ENCODE measurements around the gene MTARC1.

The MTARC1 gene

GRCh38 chr1:220798338-220798737 is 11.6 kb downstream of the MTARC1 start:
- DNase-seq (ENCODE audit: low spot score in 2 of 2) (no peak), ATAC-seq (replicated peaks; ENCODE audit: extremely low read depth, poor library complexity, severe bottlenecking) (no peak)
- Mint-ChIP-seq H3K4me1 (no peaks in the 10 kb centered on the region), H3K27me3 (peaks cover 24% of the 10 kb centered on the region), H3K9me3 (no peaks in the 10 kb centered on the region), H3K27ac (ENCODE audit: low read depth) (no peak overlapping the region), H3K36me3 (ENCODE audit: insufficient read depth) (peaks cover 2% of the 10 kb centered on the region), H3K4me3 (no peak overlapping the region)

GRCh38 chr1:220800262-220800661 is 13.5 kb downstream of the MTARC1 start:
- Mint-ChIP-seq H3K27me3 (peaks cover 29% of the 10 kb centered on the region), H3K36me3 (ENCODE audit: insufficient read depth) (no peaks in the 10 kb centered on the region), H3K27ac (ENCODE audit: low read depth) (no peak overlapping the region), H3K4me1 (no peaks in the 10 kb centered on the region), H3K4me3 (no peak overlapping the region), H3K9me3 (no peaks in the 10 kb centered on the region)
- DNase-seq (ENCODE audit: low spot score in 2 of 2) (no peak), ATAC-seq (replicated peaks; ENCODE audit: extremely low read depth, poor library complexity, severe bottlenecking) (no peak)

GRCh38 chr1:220803401-220804201 is 16.9 kb downstream of the MTARC1 start:
- Mint-ChIP-seq H3K27me3 (peaks cover 55% of the 10 kb centered on the region), H3K27ac (ENCODE audit: low read depth) (no peak overlapping the region), H3K4me1 (no peaks in the 10 kb centered on the region), H3K9me3 (no peaks in the 10 kb centered on the region), H3K36me3 (ENCODE audit: insufficient read depth) (no peaks in the 10 kb centered on the region), H3K4me3 (no peak overlapping the region)
- DNase-seq (ENCODE audit: low spot score in 2 of 2) (no peak), ATAC-seq (replicated peaks; ENCODE audit: extremely low read depth, poor library complexity, severe bottlenecking) (no peak)

- ATAC-seq (replicated peaks; ENCODE audit: extremely low read depth, poor library complexity, severe bottlenecking): no peak
- no peak overlapping the region for H3K4me3 Mint-ChIP-seq
- H3K27ac Mint-ChIP-seq (ENCODE audit: low read depth): no peak overlapping the region
- H3K4me1 Mint-ChIP-seq: no peaks in the 10 kb centered on the region
- peaks cover 56% of the 10 kb centered on the region for H3K27me3 Mint-ChIP-seq
- no peaks in the 10 kb centered on the region for H3K9me3 Mint-ChIP-seq
- DNase-seq (ENCODE audit: low spot score in 2 of 2): no peak
- no peaks in the 10 kb centered on the region for H3K36me3 Mint-ChIP-seq (ENCODE audit: insufficient read depth)
These were observed 17.5 kb downstream of the MTARC1 start for GRCh38 chr1:220804202-220804586.

- peaks cover 7% of the 10 kb centered on the region for H3K4me1 Mint-ChIP-seq
- H3K4me3 Mint-ChIP-seq: no peak overlapping the region
- H3K27ac Mint-ChIP-seq (ENCODE audit: low read depth): no peak overlapping the region
- no peaks in the 10 kb centered on the region for H3K9me3 Mint-ChIP-seq
- ATAC-seq (replicated peaks; ENCODE audit: extremely low read depth, poor library complexity, severe bottlenecking): no peak
- H3K27me3 Mint-ChIP-seq: peaks cover 62% of the 10 kb centered on the region
- no peak for DNase-seq (ENCODE audit: low spot score in 2 of 2)
- H3K36me3 Mint-ChIP-seq (ENCODE audit: insufficient read depth): no peaks in the 10 kb centered on the region
These were observed 19.7 kb downstream of the MTARC1 start for GRCh38 chr1:220806408-220806807.

GRCh38 chr1:220807726-220808125 is 21.0 kb downstream of the MTARC1 start:
- DNase-seq (ENCODE audit: low spot score in 2 of 2) (no peak), ATAC-seq (replicated peaks; ENCODE audit: extremely low read depth, poor library complexity, severe bottlenecking) (no peak)
- H3K27ac Mint-ChIP-seq (ENCODE audit: low read depth): no peak overlapping the region
- H3K4me3 Mint-ChIP-seq: no peak overlapping the region
- H3K9me3 Mint-ChIP-seq: no peaks in the 10 kb centered on the region
- peaks cover 62% of the 10 kb centered on the region for H3K27me3 Mint-ChIP-seq
- H3K36me3 Mint-ChIP-seq (ENCODE audit: insufficient read depth): no peaks in the 10 kb centered on the region
- H3K4me1 Mint-ChIP-seq: peaks cover 7% of the 10 kb centered on the region

- no peak overlapping the region for H3K4me3 Mint-ChIP-seq
- DNase-seq (ENCODE audit: low spot score in 2 of 2) (no peak), ATAC-seq (replicated peaks; ENCODE audit: extremely low read depth, poor library complexity, severe bottlenecking) (no peak)
- no peak overlapping the region for H3K27ac Mint-ChIP-seq (ENCODE audit: low read depth)
- peaks cover 7% of the 10 kb centered on the region for H3K4me1 Mint-ChIP-seq
- H3K27me3 Mint-ChIP-seq: peaks cover 62% of the 10 kb centered on the region
- no peaks in the 10 kb centered on the region for H3K36me3 Mint-ChIP-seq (ENCODE audit: insufficient read depth)
- no peaks in the 10 kb centered on the region for H3K9me3 Mint-ChIP-seq
These were observed 21.9 kb downstream of the MTARC1 start for GRCh38 chr1:220808345-220809186.

- no peaks in the 10 kb centered on the region for H3K36me3 Mint-ChIP-seq (ENCODE audit: insufficient read depth)
- H3K4me1 Mint-ChIP-seq: peaks cover 7% of the 10 kb centered on the region
- H3K27ac Mint-ChIP-seq (ENCODE audit: low read depth): no peak overlapping the region
- ATAC-seq (replicated peaks; ENCODE audit: extremely low read depth, poor library complexity, severe bottlenecking): no peak
- no peak overlapping the region for H3K4me3 Mint-ChIP-seq
- H3K27me3 Mint-ChIP-seq: peaks cover 66% of the 10 kb centered on the region
- H3K9me3 Mint-ChIP-seq: no peaks in the 10 kb centered on the region
- no peak for DNase-seq (ENCODE audit: low spot score in 2 of 2)
These were observed 22.5 kb downstream of the MTARC1 start for GRCh38 chr1:220809187-220809550.

- H3K36me3 Mint-ChIP-seq (ENCODE audit: insufficient read depth): no peaks in the 10 kb centered on the region
- DNase-seq (ENCODE audit: low spot score in 2 of 2) (no peak), ATAC-seq (replicated peaks; ENCODE audit: extremely low read depth, poor library complexity, severe bottlenecking) (no peak)
- H3K4me1 Mint-ChIP-seq: peaks cover 7% of the 10 kb centered on the region
- peaks cover 71% of the 10 kb centered on the region for H3K27me3 Mint-ChIP-seq
- no peaks in the 10 kb centered on the region for H3K9me3 Mint-ChIP-seq
- H3K4me3 Mint-ChIP-seq: no peak overlapping the region
- H3K27ac Mint-ChIP-seq (ENCODE audit: low read depth): no peak overlapping the region
These were observed 23.0 kb downstream of the MTARC1 start for GRCh38 chr1:220809704-220810103.

- Mint-ChIP-seq H3K9me3 (no peaks in the 10 kb centered on the region), H3K27ac (ENCODE audit: low read depth) (no peak overlapping the region)
- peak; percentile 73 for ATAC-seq (replicated peaks; ENCODE audit: extremely low read depth, poor library complexity, severe bottlenecking)
These were observed 23.5 kb downstream of the MTARC1 start for GRCh38 chr1:220810179-220810653.

GRCh38 chr1:220810963-220811362 is 24.2 kb downstream of the MTARC1 start:
- Mint-ChIP-seq H3K36me3 (ENCODE audit: insufficient read depth) (no peaks in the 10 kb centered on the region), H3K4me1 (peaks cover 7% of the 10 kb centered on the region), H3K27me3 (peaks cover 81% of the 10 kb centered on the region), H3K9me3 (no peaks in the 10 kb centered on the region), H3K27ac (ENCODE audit: low read depth) (no peak overlapping the region), H3K4me3 (no peak overlapping the region)
- DNase-seq (ENCODE audit: low spot score in 2 of 2) (no peak), ATAC-seq (replicated peaks; ENCODE audit: extremely low read depth, poor library complexity, severe bottlenecking) (no peak)

More at GRCh38 chr1:220810179-220810653, 23.5 kb downstream of the MTARC1 start:
- peaks cover 7% of the 10 kb centered on the region for H3K4me1 Mint-ChIP-seq
- H3K4me3 Mint-ChIP-seq: peak overlapping the region; percentile 51
- H3K36me3 Mint-ChIP-seq (ENCODE audit: insufficient read depth): no peaks in the 10 kb centered on the region
- H3K27me3 Mint-ChIP-seq: peaks cover 74% of the 10 kb centered on the region
- DNase-seq (ENCODE audit: low spot score in 2 of 2): peak; percentile 27 to 37

GRCh38 chr1:220811695-220812094 is 25.0 kb downstream of the MTARC1 start:
- Mint-ChIP-seq H3K36me3 (ENCODE audit: insufficient read depth) (no peaks in the 10 kb centered on the region), H3K27ac (ENCODE audit: low read depth) (no peak overlapping the region), H3K27me3 (peaks cover 78% of the 10 kb centered on the region), H3K9me3 (no peaks in the 10 kb centered on the region), H3K4me3 (no peak overlapping the region), H3K4me1 (peaks cover 7% of the 10 kb centered on the region)
- no peak for ATAC-seq (replicated peaks; ENCODE audit: extremely low read depth, poor library complexity, severe bottlenecking)
- DNase-seq (ENCODE audit: low spot score in 2 of 2): no peak

GRCh38 chr1:220812308-220812707 is 25.6 kb downstream of the MTARC1 start:
- no peaks in the 10 kb centered on the region for H3K9me3 Mint-ChIP-seq
- H3K36me3 Mint-ChIP-seq (ENCODE audit: insufficient read depth): no peaks in the 10 kb centered on the region
- H3K27me3 Mint-ChIP-seq: peaks cover 77% of the 10 kb centered on the region
- DNase-seq (ENCODE audit: low spot score in 2 of 2): no peak
- peaks cover 7% of the 10 kb centered on the region for H3K4me1 Mint-ChIP-seq
- no peak overlapping the region for H3K27ac Mint-ChIP-seq (ENCODE audit: low read depth)
- ATAC-seq (replicated peaks; ENCODE audit: extremely low read depth, poor library complexity, severe bottlenecking): no peak
- H3K4me3 Mint-ChIP-seq: no peak overlapping the region

All from central memory CD8-positive, alpha-beta T cell (primary cell).